OCI-LY7 (cell line): Measurements from ENCODE around the gene THSD7A.

ENCODE experiments used
- EZH2phosphoT487 ChIP-seq: fragments of 200-600 bp; sonication (generic); IDR thresholded peaks from 2 replicates; pipeline ENCODE4 v1.6.1; 2018; ENCODE audit warnings: low read depth, borderline replicate concordance, mild to moderate bottlenecking, mixed run types, antibody characterized with exemption, low read length, moderate library complexity, mixed read lengths
- TF ChIP-seq, protein P1 (sequence below): fragments of 200-600 bp; sonication (generic); conservative IDR thresholded peaks from 2 replicates; pipeline ENCODE4 v1.5.1; 2014; ENCODE audit warnings: mild to moderate bottlenecking, antibody characterized with exemption, low read length, moderate library complexity, mixed read lengths

DNA sequence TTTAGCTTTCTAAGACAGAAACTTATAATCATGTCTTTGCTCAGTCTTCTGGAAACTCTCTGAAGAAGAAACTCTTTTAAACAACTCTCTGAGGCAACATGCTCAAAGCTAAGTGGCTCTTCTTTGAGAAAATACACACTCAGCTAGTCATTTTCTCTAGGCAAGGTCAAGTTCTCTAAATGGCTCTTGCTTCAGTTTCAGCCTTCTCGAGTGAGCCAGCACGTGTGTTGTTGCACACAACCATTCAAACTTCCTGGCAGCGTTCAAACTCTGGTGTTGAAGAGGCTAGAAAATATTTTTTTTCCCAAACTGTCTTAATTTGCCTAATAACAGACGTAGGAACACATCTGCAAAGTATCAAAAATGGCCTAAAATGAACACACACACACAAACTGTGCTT, 129.1 kb downstream of the THSD7A start:
- TF ChIP-seq, protein P1, sequence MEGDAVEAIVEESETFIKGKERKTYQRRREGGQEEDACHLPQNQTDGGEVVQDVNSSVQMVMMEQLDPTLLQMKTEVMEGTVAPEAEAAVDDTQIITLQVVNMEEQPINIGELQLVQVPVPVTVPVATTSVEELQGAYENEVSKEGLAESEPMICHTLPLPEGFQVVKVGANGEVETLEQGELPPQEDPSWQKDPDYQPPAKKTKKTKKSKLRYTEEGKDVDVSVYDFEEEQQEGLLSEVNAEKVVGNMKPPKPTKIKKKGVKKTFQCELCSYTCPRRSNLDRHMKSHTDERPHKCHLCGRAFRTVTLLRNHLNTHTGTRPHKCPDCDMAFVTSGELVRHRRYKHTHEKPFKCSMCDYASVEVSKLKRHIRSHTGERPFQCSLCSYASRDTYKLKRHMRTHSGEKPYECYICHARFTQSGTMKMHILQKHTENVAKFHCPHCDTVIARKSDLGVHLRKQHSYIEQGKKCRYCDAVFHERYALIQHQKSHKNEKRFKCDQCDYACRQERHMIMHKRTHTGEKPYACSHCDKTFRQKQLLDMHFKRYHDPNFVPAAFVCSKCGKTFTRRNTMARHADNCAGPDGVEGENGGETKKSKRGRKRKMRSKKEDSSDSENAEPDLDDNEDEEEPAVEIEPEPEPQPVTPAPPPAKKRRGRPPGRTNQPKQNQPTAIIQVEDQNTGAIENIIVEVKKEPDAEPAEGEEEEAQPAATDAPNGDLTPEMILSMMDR, result no peak
- TF ChIP-seq EZH2phosphoT487, result no peak
